Fibroblast of villous mesenchyme (primary cell): ENCODE results near the gene DOCK4. TPM values are rescaled to one million over a fixed set of nuclear protein-coding genes. Genes with fewer than 3 reads are reported as not detected.
A peak's percentile ranks its signal among the peaks of the same experiment; 100 is the strongest.

ENCODE experiments used
- DNase-seq: peaks from one replicate; pipeline ENCODE4 v3.0.0-alpha.2; 2010; ENCODE audit warnings: low read depth
- H3K4me3 ChIP-seq: 2 replicates; pipeline ENCODE4 v1.5.1; 2011; ENCODE audit warnings: low read depth, mild to moderate bottlenecking, low read length
- total RNA-seq: library from RNA; depleted of rRNA; stranded (reverse); fragments of >200 nt; gene quantifications from 2 replicates; pipeline ENCODE4 v1.2.3, GENCODE V29; 2012
- TF ChIP-seq, protein P1 (sequence below): IDR thresholded peaks from 2 replicates; pipeline ENCODE4 v1.5.1; 2012; ENCODE audit warnings: low read depth, mild to moderate bottlenecking, low read length; ENCODE audit not compliant: insufficient read depth

Gene DOCK4
- total RNA-seq, 1 donor, result 43.6 TPM

DNA sequence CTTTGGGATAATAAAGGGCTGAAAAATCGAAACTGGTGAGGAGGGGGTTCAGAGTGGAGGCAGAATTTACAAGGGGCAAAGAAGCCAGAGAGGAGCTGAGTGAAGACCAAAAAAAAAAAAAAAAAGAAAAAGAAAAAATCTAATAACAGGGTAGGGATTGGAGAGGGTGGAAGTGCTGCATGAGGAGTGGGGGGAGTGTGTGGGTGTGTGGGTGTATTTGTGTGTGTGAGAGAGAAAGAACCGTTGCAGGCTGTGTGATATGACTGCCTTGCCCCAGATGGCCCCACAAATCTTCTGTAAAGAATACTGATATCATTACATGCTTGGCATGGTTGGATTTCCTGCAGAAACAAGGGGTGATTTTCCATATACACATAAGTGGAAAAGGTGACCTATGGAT is 436.1 kb downstream of the DOCK4 start:
- TF ChIP-seq, protein P1, sequence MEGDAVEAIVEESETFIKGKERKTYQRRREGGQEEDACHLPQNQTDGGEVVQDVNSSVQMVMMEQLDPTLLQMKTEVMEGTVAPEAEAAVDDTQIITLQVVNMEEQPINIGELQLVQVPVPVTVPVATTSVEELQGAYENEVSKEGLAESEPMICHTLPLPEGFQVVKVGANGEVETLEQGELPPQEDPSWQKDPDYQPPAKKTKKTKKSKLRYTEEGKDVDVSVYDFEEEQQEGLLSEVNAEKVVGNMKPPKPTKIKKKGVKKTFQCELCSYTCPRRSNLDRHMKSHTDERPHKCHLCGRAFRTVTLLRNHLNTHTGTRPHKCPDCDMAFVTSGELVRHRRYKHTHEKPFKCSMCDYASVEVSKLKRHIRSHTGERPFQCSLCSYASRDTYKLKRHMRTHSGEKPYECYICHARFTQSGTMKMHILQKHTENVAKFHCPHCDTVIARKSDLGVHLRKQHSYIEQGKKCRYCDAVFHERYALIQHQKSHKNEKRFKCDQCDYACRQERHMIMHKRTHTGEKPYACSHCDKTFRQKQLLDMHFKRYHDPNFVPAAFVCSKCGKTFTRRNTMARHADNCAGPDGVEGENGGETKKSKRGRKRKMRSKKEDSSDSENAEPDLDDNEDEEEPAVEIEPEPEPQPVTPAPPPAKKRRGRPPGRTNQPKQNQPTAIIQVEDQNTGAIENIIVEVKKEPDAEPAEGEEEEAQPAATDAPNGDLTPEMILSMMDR, result no peak
- DNase-seq, result no peak
- H3K4me3 ChIP-seq, result no peak overlapping the region

DNA sequence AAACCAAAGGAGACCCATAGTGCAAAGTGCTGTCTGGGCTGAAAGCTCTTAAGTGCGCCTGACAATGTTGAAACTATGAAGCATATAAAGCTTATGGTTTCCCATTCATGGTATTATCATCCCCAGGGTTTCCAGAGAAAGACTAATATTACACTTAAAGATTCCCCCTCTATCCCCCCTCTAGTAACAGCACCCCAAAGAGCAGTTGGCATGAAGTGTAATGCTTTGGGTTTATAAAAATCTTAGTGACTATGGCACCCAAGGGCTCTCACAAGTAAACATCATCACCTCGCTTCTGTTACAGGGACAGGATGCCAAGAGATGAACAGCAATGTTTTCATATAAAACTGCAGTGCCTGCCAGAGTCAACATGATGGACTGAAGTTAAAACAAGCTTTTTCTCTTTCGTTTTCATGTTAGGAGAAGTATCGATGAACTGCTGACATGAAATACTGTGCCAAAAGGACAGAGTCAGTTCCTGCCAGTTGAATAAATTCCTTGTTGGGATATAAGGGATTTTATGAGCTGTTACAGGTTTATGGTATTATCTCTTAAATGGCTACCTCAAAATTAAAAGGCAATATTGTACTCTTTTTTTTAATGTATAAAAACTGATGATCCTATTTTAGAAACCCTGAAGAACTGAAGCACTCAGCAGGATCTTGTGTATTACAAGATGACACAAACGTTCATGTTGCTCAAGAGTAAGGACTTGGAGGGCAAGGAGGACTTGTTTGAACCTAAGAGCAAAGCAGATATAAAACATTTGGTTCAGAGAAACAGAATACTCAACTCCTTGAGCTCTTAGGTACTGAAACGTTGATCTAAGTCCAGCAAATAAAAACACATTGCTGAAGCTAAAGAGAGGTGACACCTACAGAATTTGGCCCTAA is 440.2 kb downstream of the DOCK4 start:
- TF ChIP-seq, protein P1, result no peak
- DNase-seq, result peak; percentile 18
- no peak overlapping the region for H3K4me3 ChIP-seq

DNA sequence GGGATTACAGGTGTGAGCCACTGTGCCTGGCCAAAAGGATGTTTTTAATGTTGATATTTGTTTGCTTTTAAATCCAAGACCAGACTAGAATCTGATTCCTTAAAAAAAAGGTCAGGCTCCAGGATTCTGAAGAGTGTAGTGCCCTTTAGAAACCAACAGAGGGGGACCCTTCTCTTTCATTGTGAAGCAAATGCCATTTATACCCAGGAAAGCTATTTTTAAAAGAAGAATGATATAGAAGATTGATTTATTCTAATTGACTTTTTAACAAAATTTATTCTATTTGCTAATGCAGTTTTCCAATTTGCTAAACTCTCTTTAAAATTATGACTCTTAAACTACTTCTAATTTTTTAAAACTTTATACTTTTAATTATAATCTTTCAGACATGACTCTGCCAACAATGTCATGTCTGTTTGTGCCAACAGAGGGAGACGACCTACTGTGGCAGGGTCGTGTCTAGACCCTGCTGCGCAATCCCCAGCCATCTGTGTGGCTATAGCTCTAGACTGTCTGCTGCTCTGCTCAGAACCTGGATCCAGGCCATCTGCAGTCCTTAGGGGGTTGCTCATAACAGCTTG is 442.9 kb downstream of the DOCK4 start:
- DNase-seq, result peak; percentile 73
- H3K4me3 ChIP-seq, result no peak overlapping the region
- TF ChIP-seq, protein P1, result peak; percentile 69

DNA sequence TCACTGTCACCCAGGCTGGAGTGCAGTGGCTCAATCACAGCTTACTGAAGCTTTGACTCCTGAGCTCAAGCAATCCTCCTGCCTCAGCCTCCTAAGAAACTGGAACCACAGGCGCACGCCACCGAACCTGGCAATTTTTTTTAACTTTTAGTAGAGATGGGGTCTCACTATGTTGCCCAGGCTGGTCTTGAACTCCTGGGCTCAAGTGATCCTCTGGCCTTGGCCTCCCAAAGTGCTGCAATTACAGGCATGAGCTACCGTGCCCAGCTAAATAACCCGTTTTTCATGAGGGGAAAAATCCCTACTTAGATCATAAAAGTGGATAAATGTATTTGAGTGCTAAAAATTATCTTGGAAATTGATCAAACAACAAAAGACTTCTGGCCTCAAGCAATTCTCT is 443.4 kb downstream of the DOCK4 start:
- TF ChIP-seq, protein P1, result no peak
- H3K4me3 ChIP-seq, result no peak overlapping the region
- DNase-seq, result no peak

DNA sequence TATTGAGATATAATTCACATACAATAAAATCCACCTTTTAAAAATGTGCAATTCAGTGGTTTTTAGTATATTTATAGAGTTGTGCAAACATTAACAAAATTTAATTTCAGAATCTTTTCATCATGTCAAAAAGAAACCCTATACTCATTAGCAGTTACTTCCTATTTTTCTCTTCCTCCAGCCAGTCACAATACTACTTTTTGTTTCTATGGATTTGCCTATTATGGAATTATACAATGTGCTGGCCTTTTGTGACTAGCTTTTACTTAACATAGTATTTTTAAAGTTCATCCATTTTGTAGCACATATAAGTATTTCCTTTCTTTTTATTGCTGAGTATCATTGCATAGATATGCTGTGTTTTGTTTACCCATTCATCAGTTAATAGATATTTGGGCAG is 444.0 kb downstream of the DOCK4 start:
- DNase-seq, result no peak
- no peak overlapping the region for H3K4me3 ChIP-seq
- TF ChIP-seq, protein P1, result no peak

DNA sequence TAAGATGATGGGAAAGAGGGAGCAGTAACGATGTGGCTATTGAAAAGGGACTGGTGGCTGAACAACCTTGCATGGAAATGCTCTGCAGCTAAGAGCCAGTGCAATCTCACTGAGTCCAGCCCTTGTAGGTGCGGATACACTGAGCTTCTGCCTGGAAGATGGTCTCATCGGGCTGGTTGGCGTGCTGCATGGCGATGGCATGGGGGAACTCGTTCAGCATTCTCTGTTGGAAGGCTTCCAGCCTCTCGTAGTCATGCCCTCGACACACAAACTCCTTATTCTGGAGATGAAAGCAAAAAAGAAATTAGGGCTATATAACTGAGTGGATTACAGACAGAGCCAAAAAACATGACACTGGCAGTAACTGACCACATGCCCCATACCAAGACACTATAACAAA is 446.2 kb downstream of the DOCK4 start:
- TF ChIP-seq, protein P1, result no peak
- DNase-seq, result no peak

More for the DNA sequence above, 446.2 kb downstream of the DOCK4 start:
- no peak overlapping the region for H3K4me3 ChIP-seq
